ENCODE results near the gene PFN2.

DNA sequence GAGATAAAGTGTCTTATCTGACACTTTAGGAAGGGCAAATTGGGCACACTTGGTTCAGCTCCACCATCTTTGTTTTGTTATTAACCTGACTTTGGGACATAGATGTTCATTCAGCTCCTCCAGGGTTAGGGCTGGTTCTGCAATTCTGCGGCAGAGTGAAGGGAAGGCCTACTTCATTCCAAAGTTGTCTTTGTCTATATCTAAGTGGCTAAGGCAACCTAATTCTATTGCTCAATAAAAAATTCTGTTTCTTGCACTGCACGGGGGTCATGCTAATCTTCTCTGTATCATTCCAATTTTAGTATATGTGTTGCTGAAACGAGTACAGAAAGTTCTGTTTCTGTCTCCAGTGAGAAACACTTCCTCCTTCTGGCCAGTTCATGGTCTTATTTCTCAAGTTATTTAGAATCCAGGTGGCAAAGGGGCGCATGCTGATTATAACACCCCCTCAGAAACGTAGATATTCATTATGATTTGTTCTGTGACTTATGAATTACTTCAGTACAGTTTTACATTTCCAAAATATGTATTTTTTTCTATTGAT, 53.5 kb downstream of the PFN2 start:
- TF ChIP-seq, protein P1, sequence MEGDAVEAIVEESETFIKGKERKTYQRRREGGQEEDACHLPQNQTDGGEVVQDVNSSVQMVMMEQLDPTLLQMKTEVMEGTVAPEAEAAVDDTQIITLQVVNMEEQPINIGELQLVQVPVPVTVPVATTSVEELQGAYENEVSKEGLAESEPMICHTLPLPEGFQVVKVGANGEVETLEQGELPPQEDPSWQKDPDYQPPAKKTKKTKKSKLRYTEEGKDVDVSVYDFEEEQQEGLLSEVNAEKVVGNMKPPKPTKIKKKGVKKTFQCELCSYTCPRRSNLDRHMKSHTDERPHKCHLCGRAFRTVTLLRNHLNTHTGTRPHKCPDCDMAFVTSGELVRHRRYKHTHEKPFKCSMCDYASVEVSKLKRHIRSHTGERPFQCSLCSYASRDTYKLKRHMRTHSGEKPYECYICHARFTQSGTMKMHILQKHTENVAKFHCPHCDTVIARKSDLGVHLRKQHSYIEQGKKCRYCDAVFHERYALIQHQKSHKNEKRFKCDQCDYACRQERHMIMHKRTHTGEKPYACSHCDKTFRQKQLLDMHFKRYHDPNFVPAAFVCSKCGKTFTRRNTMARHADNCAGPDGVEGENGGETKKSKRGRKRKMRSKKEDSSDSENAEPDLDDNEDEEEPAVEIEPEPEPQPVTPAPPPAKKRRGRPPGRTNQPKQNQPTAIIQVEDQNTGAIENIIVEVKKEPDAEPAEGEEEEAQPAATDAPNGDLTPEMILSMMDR (IDR thresholded peaks at IDR 0.05; ENCODE audit: low read depth, low read length, poor library complexity, severe bottlenecking): no peak
- TF ChIP-seq EZH2phosphoT487 (IDR thresholded peaks at IDR 0.05; ENCODE audit: borderline replicate concordance, low read length): no peak

All from DOHH2 (cell line).